ENCODE results near the gene OR2T33. TPM values are rescaled to one million over a fixed set of nuclear protein-coding genes. Genes with fewer than 3 reads are reported as not detected.
"Not testable (repeated sequence)": the region's sequence is repeated elsewhere in the genome, so short reads cannot be mapped to it uniquely, and the experiment has no call there.

OR2T33 gene
- total RNA-seq, 1 donor from 2014 or later = not detected

GRCh38 chr1:248288391-248288790 is 10.6 kb upstream of the OR2T33 start:
- TF ChIP-seq, protein P1, sequence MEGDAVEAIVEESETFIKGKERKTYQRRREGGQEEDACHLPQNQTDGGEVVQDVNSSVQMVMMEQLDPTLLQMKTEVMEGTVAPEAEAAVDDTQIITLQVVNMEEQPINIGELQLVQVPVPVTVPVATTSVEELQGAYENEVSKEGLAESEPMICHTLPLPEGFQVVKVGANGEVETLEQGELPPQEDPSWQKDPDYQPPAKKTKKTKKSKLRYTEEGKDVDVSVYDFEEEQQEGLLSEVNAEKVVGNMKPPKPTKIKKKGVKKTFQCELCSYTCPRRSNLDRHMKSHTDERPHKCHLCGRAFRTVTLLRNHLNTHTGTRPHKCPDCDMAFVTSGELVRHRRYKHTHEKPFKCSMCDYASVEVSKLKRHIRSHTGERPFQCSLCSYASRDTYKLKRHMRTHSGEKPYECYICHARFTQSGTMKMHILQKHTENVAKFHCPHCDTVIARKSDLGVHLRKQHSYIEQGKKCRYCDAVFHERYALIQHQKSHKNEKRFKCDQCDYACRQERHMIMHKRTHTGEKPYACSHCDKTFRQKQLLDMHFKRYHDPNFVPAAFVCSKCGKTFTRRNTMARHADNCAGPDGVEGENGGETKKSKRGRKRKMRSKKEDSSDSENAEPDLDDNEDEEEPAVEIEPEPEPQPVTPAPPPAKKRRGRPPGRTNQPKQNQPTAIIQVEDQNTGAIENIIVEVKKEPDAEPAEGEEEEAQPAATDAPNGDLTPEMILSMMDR (IDR thresholded peaks at IDR 0.05; ENCODE audit: unreplicated experiment) = no peak
- no peaks in the 10 kb centered on the region for H3K4me1 Mint-ChIP-seq
- H3K27ac Mint-ChIP-seq = no peak overlapping the region
- H3K36me3 Mint-ChIP-seq = no peaks in the 10 kb centered on the region
- H3K4me3 Mint-ChIP-seq = no peak overlapping the region
- H3K27me3 Mint-ChIP-seq (ENCODE audit: low read depth) = no peaks in the 10 kb centered on the region
- DNase-seq (ENCODE audit: low spot score in 2 of 2, unreplicated experiment in 2 of 2) = no peak
- H3K9me3 Mint-ChIP-seq = peaks cover 61% of the 10 kb centered on the region

- H3K36me3 Mint-ChIP-seq; H3K27me3 Mint-ChIP-seq (ENCODE audit: low read depth); H3K4me1 Mint-ChIP-seq; H3K27ac Mint-ChIP-seq; H3K4me3 Mint-ChIP-seq; DNase-seq (ENCODE audit: low spot score in 2 of 2, unreplicated experiment in 2 of 2): not testable (repeated sequence)
- peaks cover 48% of the 10 kb centered on the region for H3K9me3 Mint-ChIP-seq
Observed at GRCh38 chr1:248273225-248273624, 4.6 kb downstream of the OR2T33 start.

GRCh38 chr1:248268178-248268577 is 9.6 kb downstream of the OR2T33 start:
- Mint-ChIP-seq H3K4me1 (no peaks in the 10 kb centered on the region), H3K27ac (no peak overlapping the region), H3K9me3 (peaks cover 56% of the 10 kb centered on the region), H3K27me3 (ENCODE audit: low read depth) (no peaks in the 10 kb centered on the region), H3K4me3 (no peak overlapping the region), H3K36me3 (no peaks in the 10 kb centered on the region)
- no peak for DNase-seq (ENCODE audit: low spot score in 2 of 2, unreplicated experiment in 2 of 2)
- TF ChIP-seq, protein P1 (IDR thresholded peaks at IDR 0.05; ENCODE audit: unreplicated experiment) = no peak

- H3K9me3 Mint-ChIP-seq = peaks cover 54% of the 10 kb centered on the region
- not testable (repeated sequence) for H3K27ac Mint-ChIP-seq; H3K4me3 Mint-ChIP-seq; H3K4me1 Mint-ChIP-seq; H3K27me3 Mint-ChIP-seq (ENCODE audit: low read depth); DNase-seq (ENCODE audit: low spot score in 2 of 2, unreplicated experiment in 2 of 2); H3K36me3 Mint-ChIP-seq
Observed at GRCh38 chr1:248259309-248259708, 18.5 kb downstream of the OR2T33 start.

DNA sequence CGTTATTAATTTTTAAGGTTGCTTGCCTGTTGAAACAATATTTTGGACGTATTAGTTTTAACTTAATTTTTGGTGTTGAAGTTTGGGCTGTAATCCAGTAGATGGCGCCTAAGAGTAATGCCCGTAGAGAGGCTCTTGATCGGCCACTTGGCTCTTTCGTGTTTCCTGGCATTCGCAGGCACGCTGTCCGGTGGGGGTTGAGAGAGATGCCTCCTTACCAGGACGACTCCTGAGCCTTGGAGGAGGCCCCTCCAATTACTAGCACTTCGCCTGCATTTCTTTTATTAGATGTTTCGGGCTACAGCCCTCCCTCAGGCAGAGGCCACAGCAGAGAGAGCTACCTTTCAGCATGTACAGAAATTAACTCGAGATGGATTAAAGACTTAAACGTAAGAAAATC is 34.6 kb downstream of the OR2T33 start:
- TF ChIP-seq, protein P1 (IDR thresholded peaks at IDR 0.05; ENCODE audit: unreplicated experiment) = no peak
- Mint-ChIP-seq H3K27me3 (ENCODE audit: low read depth) (no peaks in the 10 kb centered on the region), H3K36me3 (peaks cover 3% of the 10 kb centered on the region), H3K4me3 (no peak overlapping the region), H3K4me1 (no peaks in the 10 kb centered on the region), H3K9me3 (peaks cover 68% of the 10 kb centered on the region), H3K27ac (no peak overlapping the region)
- no peak for DNase-seq (ENCODE audit: low spot score in 2 of 2, unreplicated experiment in 2 of 2)

- no peak overlapping the region for H3K27ac Mint-ChIP-seq
- H3K4me3 Mint-ChIP-seq = no peak overlapping the region
- TF ChIP-seq, protein P1 (IDR thresholded peaks at IDR 0.05; ENCODE audit: unreplicated experiment) = no peak
- H3K4me1 Mint-ChIP-seq = no peaks in the 10 kb centered on the region
- DNase-seq (ENCODE audit: low spot score in 2 of 2, unreplicated experiment in 2 of 2) = no peak
- peaks cover 68% of the 10 kb centered on the region for H3K9me3 Mint-ChIP-seq
- H3K36me3 Mint-ChIP-seq = peaks cover 2% of the 10 kb centered on the region
- H3K27me3 Mint-ChIP-seq (ENCODE audit: low read depth) = no peaks in the 10 kb centered on the region
Observed at GRCh38 chr1:248239478-248239877, 38.3 kb downstream of the OR2T33 start.

GRCh38 chr1:248231117-248231516 is 46.7 kb downstream of the OR2T33 start, which contains the start of gene OR2M4:
Gene OR2M4 (plus strand): TSS chr1:248231417. CDS start chr1:248238929, 7,512 bp downstream.
- DNase-seq (ENCODE audit: low spot score in 2 of 2, unreplicated experiment in 2 of 2) = no peak
- Mint-ChIP-seq H3K9me3 (peaks cover 74% of the 10 kb centered on the region), H3K27ac (no peak within 1 kb of the TSS), H3K27me3 (ENCODE audit: low read depth) (no peaks in the 10 kb centered on the region), H3K36me3 (no peaks in the 10 kb centered on the region), H3K4me1 (no peaks in the 10 kb centered on the region), H3K4me3 (no peak within 1 kb of the TSS)
- TF ChIP-seq, protein P1 (IDR thresholded peaks at IDR 0.05; ENCODE audit: unreplicated experiment) = no peak
